Hippocampal formation (tissue), 2 donors: ENCODE measurements around the gene RAB13.

Source experiments
- DNase-seq, 2 donors: peaks; one replicate each; lab custom pipeline; 2025; lab: John Stamatoyannopoulos, UW

Gene RAB13

DNA sequence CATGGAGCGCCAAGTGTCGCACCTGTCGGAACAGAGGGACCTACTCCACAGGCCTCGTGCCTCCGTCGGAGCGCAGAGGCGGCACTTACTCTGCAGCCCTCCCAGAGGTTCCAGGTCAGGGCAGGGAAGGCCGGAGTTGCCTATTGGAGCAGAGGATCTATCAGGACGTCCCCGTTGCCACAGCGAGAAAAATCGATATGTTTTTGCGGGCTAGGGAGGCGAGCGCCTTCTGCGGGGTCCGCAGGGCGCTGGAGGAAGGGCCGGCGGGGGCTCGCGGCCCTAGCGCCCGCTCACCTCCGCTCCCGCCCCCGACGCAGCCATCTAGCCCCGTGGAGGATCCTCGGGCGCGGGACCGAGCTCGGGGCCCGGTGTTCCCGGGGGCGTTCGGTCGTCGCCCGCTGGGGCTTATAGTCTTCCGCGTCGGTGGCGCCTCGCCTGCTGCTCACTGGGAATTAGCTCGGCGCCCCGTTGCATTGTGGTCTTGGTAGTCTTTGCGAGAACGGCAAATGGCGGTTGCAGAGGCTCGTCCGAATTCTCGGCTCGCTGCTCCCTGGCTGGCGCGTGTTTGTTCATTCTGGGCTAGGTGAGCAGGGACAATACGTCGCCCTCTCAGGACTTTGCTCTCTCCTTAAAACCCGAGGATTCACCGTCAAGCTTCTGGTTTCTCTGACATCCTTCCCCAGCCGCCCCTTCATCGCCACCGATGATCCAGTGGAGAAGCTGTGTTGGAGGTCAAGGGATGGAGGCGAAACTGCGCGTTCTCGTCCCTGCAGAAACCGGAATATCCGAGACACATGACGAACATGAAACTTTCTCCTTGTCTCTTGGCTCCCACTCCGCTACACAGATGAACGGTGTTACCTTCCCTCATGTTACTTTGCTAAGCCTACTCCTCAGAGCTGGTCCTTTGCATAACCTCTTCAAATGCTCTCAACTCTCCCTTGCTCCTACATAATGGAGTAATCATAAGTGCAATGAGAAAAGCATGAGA, 8.6 kb downstream of the RAB13 start, which contains the start of gene JTB:
TSS of gene JTB (minus strand) at position 425 of the 991 bp plus-strand sequence. CDS start at position 3, 422 bp downstream.
- DNase-seq = peak; percentile 83

- no peak for DNase-seq
These were observed 9.3 kb downstream of the RAB13 start for GRCh38 chr1:153976819-153977249.

- no peak for DNase-seq
These were observed 12.6 kb downstream of the RAB13 start for GRCh38 chr1:153973525-153973924.

DNA sequence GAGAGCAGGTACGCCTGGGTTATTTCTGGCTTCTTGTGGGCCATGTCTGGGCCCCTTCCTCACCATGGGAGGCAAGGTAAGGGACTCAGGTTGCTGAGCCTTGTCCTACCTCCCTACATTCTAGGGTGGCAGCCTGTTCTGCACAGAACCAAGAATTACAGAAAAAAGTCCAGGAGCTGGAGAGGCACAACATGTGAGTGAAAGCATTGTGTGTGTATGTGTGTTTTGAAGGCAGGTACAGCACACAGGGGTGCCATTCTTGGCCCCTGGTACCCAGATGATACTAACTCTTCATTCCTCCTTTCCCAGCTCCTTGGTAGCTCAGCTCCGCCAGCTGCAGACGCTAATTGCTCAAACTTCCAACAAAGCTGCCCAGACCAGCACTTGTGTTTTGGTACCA, 13.1 kb downstream of the RAB13 start:
- no peak for DNase-seq

GRCh38 chr1:153970346-153970745, 15.8 kb downstream of the RAB13 start:
- DNase-seq = no peak

DNA sequence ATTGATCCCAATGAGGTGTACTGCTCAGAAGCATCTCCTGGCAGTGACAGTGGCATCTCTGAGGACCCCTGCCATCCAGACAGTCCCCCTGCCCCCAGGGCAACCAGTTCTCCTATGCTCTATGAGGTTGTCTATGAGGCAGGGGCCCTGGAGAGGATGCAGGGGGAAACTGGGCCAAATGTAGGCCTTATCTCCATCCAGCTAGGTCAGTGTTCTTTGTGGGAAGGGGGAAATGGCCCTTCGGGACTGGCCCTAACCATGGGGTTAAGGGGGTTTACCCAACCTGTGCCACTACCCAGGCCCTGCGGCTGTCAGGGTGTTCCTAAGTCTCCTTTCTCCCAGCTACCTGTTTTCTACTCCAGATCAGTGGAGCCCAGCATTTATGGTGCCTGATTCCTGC, 17.2 kb downstream of the RAB13 start:
- DNase-seq = no peak

- DNase-seq = no peak
These were observed 17.7 kb downstream of the RAB13 start for GRCh38 chr1:153968408-153968807.

DNA sequence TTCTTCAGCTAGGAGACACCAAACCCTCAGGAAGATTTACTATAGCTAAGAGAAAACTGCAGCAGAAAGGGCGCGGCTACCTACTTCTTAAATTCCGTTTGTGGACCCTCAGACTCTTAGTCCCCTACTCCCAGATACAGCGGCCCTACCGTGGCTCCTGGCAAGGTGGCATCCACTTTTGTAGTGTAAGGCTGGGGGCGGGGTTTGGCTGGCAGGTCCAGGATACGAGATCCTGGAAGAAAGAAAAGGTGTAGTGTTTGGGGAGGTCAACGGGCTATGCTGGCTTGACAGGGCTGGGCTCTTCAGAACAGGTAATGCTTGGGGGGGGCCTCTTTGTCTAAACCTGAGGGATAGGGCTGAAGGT, 18.2 kb downstream of the RAB13 start:
- no peak for DNase-seq

DNA sequence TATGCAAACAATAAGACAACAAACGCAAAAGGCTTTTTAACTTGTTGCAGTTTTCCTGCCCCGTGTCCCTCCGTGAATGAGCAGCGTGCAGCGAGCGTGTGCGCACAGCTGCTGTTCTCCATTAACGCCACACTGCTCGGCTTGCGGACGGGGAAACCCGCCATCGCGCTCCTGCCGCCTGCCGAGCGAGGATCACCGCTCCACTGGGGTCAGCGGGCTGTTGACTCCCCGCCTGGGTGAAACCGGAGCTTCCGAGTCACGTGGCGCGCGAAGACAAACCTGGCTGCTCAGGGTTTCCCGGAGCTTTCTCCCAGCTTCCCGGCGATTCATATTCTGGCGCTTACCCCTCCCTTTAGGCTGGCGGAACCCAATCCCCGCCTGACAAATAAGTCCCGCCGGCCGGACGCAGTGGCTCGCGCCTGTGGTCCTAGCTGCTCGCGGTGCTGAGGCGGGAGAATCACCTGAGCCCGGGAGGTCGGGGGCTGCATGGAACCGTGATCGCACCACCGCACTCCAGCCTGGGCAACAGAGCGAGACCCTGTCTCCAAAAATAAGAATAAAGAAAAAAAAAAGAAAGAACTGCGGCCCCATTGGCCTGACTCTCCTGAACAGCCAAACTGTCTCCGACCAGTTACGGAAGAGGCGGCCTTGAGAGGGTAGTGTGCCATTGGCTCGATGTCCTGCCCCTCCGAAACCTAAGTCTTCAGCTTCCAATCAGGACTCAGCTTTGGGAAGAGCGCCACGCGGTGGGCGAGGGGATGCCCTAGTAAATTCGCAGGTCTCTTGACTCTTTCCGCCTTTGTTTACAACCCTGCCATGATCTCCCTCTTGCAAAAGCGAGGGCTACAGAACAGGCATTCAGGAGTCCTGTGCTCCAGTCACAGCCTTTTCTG, 18.8 kb downstream of the RAB13 start, which contains the start of gene CREB3L4:
TSS of gene CREB3L4 (plus strand) at position 796 of the 893 bp plus-strand sequence. CDS start 624 bp downstream, outside the sequence.
- DNase-seq = peak; percentile 87 to 98

- no peak for DNase-seq
These were observed 22.2 kb downstream of the RAB13 start for GRCh38 chr1:153963850-153964331.

DNA sequence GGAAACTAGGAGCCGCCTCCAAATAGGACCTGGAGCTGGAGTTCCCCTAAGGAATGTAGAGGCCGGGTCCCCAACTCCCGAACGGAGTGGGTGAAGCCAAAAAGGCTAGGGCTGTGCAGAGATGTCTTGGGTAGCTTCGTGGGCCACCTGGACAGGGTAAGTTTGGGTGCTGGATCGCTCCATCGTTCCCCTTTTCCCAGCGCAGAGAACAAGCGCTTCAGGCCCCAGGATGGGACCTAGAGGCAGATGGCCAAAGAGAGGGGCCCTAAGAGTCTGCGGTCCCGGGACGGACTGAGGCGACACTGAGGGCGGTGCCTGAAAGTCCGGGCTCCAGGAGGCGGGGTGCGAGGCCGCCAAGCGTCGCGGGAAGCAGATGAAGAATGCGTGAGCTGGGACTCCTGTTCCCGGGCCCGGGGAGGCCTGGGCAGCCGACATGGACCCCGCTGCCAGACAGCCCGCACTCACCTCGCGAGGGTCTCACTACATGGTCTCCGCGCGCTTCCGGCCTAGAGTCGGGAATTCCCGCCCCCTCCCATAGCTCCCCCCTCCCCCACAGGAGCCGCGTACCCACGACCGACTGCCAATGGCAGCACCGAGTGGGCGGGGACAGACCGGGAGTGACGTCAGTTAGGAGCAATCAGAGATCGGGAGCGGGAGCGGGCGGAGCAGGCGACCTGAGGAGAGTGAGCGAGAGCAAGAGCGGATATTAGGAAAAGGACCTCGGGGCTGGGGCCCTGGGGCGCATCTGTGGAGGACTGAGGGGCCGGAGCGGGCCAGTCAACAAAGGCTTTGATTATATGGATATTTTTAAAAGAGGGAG, 22.9 kb downstream of the RAB13 start, which contains the start of gene SLC39A1:
TSS of gene SLC39A1 (minus strand) at position 508 of the 820 bp plus-strand sequence. CDS start 822 bp downstream, outside the sequence.
- peak; percentile 98 to 99 for DNase-seq

DNA sequence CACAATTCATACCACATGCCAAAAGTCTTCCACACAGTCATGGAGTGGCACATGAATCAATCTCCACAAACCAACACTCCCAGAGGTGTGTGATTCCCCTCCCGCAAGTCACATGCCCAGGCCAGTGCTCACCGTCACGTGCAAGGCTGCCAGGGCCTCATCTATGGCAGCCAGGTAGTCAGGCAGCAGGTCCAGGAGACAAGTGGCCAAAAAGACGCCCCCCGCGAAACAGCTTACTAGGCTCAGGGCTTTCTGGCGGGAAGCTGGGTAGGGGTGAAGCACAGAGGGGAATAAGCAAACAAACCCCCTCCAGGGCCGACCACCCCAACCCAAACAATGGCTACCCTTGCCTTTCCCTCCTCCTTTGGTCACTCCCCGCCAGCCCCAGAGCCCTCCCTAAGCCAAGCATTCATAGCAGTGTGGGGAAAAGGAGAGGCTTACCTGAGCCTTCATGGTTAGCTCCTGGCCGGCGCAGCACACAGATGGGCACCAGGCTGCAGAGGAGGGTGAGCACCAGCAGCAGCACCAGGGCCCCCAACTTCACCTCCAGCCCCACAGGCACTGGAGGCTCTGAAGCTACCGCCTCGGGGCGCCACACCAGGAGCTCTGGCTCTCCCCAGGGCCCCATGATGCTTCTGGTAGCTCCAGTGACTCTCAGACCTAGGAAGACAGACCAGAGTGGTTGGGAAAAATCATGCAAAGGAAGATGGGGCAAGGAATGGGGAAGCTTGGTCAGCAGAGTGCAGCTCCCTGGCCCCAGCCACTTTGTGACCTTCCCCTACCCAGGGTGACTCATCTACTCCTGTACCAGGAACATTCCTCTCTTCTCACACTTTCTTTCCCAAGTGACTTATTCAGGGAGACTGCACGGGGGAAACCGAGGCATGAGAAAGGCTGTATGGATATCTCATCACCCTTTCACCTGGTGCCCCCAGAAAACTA, 23.8 kb downstream of the RAB13 start:
- no peak for DNase-seq

DNA sequence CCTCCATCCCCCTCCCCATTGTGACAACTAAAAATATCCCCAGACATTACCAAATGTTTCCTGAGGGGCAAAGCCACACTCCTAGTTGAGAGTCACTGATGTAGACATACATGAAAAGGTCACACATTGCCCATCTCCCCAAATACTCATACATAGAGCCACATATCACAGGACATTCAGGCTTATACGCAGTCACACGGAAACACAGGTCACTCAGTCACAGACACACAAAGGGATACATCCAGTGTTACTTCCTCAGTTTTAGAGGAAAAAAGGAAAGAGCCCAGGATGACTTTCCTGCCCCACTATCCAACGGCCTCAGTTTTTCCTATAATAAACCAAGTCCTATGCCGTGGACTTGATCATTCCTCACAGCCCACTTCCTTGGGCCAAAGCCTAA, 24.7 kb downstream of the RAB13 start:
- DNase-seq = no peak

- no peak for DNase-seq
These were observed 25.9 kb downstream of the RAB13 start for GRCh38 chr1:153960206-153960605.

- DNase-seq = no peak
These were observed 26.7 kb downstream of the RAB13 start for GRCh38 chr1:153959454-153959853.

- no peak for DNase-seq
These were observed 27.2 kb downstream of the RAB13 start for GRCh38 chr1:153958961-153959260.

- peak; percentile 98 to 99 for DNase-seq
These were observed 27.8 kb downstream of the RAB13 start, which contains the start of gene CRTC2 for GRCh38 chr1:153958111-153958960. TSS of gene CRTC2 (minus strand) at chr1:153958612. CDS start at chr1:153958497, 115 bp downstream.

DNA sequence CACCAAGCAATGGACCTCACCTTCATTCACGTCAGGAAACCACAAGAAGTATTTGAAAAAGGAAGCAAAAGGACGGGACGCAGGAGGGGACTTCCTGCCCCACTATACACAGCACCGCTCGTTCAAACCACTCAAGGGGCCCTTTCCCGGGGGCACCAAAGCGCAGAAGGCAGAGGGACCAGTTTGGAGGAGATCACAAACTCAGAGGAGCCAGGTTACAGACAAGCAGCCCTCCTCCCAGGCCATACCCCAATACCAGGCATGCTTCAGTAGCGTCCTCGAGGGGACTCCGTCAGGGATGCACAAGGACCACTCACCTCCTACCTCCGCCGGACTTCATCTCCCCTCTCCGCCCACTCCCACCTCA, 28.4 kb downstream of the RAB13 start:
- no peak for DNase-seq
